Measurements from ENCODE around the gene RGS18. TPM values are rescaled to one million over a fixed set of nuclear protein-coding genes. Genes with fewer than 3 reads are reported as not detected.

Gene RGS18
- total and polyA plus RNA-seq, 2 of the 8 experiments (the other 6 are each of a cell fraction or from before 2014, with no cell fraction given): not detected

GRCh38 chr1:192171123-192171522 is 12.9 kb downstream of the RGS18 start:
- Histone ChIP-seq H3K36me3 (ENCODE audit: control insufficient read depth in 2 of 4, insufficient read depth in 4 of 4, low read length in 3 of 4) (no peaks in the 10 kb centered on the region), H2BK120ac (replicated peaks; ENCODE audit: low read depth, low read length) (no peak overlapping the region), H3K56ac (replicated peaks; ENCODE audit: insufficient read length, low read depth, low read length) (no peak overlapping the region), H2AK5ac (ENCODE audit: low read depth, low read length) (no peak overlapping the region), H3K14ac (ENCODE audit: insufficient read length) (no peak overlapping the region), H2BK20ac (ENCODE audit: low read length) (no peak overlapping the region), H3K4me3 (ENCODE audit: extremely low read depth in 1 of 4, insufficient read depth in 2 of 4, low read depth in 3 of 4, low read length in 4 of 4) (no peak overlapping the region), H3K4me1 (replicated peaks in 1 of 4; ENCODE audit: control insufficient read depth in 3 of 4, insufficient read depth in 4 of 4, low read length in 3 of 4) (peaks cover 0 to 4% (median 0%) of the 10 kb centered on the region in 4 experiments; a peak in 1 of 7 replicates), H4K8ac (ENCODE audit: extremely low read depth, insufficient read depth, low read length) (no peak overlapping the region), H4K5ac (ENCODE audit: insufficient read length, low read depth, low read length) (no peak overlapping the region), H2BK15ac (ENCODE audit: low read length) (no peak overlapping the region), H3K27ac (ENCODE audit: low read depth, low read length) (no peak overlapping the region), H4K91ac (replicated peaks; ENCODE audit: insufficient read length, low read length) (no peak overlapping the region), H3K79me2 (ENCODE audit: control insufficient read depth in 1 of 2, insufficient read depth in 2 of 2, low read length in 2 of 2) (no peaks in the 10 kb centered on the region), H3K4me2 (ENCODE audit: insufficient read depth in 1 of 2, low read depth in 2 of 2, low read length in 2 of 2) (no peak overlapping the region), H2AFZ (ENCODE audit: low read length) (peak overlapping the region; percentile 16; the same call in 1 of the 2 replicates), H3K27me3 (replicated peaks in 1 of 4; ENCODE audit: control insufficient read depth in 3 of 4, extremely low read depth in 1 of 4, insufficient read depth in 3 of 4, low read length in 3 of 4) (no peaks in the 10 kb centered on the region), H3K9ac (replicated peaks in 1 of 4; ENCODE audit: extremely low read depth in 1 of 4, low read depth in 3 of 4, low read length in 3 of 4) (no peak overlapping the region), H3K23ac (ENCODE audit: insufficient read length) (no peak overlapping the region), H2BK5ac (ENCODE audit: low read depth, low read length) (no peak overlapping the region), H3K9me3 (ENCODE audit: insufficient read depth in 2 of 2, low read depth in 1 of 2, low read length in 1 of 2) (no peaks in the 10 kb centered on the region), H4K20me1 (replicated peaks in 1 of 2; ENCODE audit: control insufficient read depth in 1 of 2, insufficient read depth in 2 of 2, low read length in 2 of 2) (no peaks in the 10 kb centered on the region), H2BK12ac (ENCODE audit: low read depth, low read length) (no peak overlapping the region), H3K4ac (replicated peaks; ENCODE audit: insufficient read length, low read depth, low read length) (no peak overlapping the region), H3K79me1 (ENCODE audit: low read depth, low read length) (no peaks in the 10 kb centered on the region), H3K23me2 (ENCODE audit: low read depth, low read length) (no peaks in the 10 kb centered on the region), H3K18ac (ENCODE audit: extremely low read depth, low read length) (no peak overlapping the region)
- ChIA-PET CTCF (ENCODE audit: partially characterized antibody) (no interaction called here), POLR2A (ENCODE audit: partially characterized antibody) (no interaction called here)
- WGBS, 2 experiments (ENCODE audit: extremely low coverage in 1 of 2, insufficient coverage in 1 of 2, insufficient read length in 1 of 2, insufficient replicate concordance in 2 of 2, low coverage in 1 of 2, low lambda C conversion rate in 2 of 2, missing lambda C conversion rate in 1 of 2): 94% methylated on average over 3 of the region's 3 CpGs; no CpG with 5 or more reads in 1 of the 2 experiments
- DNase-seq (ENCODE audit: low read depth in 1 of 2, low spot score in 2 of 2) (no peak), FAIRE-seq (no peak)
- TF ChIP-seq CREB1 (IDR thresholded peaks at IDR 0.05): no peak
- no peak for TF ChIP-seq CEBPB (IDR thresholded peaks at IDR 0.05; ENCODE audit: low read depth, low read length)
- no peak for TF ChIP-seq RAD21 (IDR thresholded peaks at IDR 0.05 in 1 of 2, conservative IDR thresholded peaks at IDR 0.05 in 1 of 2; ENCODE audit: low read depth in 2 of 2, low read length in 2 of 2)
- TF ChIP-seq BRCA1 (IDR thresholded peaks at IDR 0.05; ENCODE audit: low read depth, low read length): no peak
- TF ChIP-seq RXRA (IDR thresholded peaks at IDR 0.05; ENCODE audit: insufficient read depth, low read depth, low read length): no peak
- no peak for TF ChIP-seq CBX8 (IDR thresholded peaks at IDR 0.05; ENCODE audit: borderline replicate concordance, low read depth, low read length)
- no peak for TF ChIP-seq KDM1A (IDR thresholded peaks at IDR 0.05; ENCODE audit: borderline replicate concordance, low read length)
- no peak for TF ChIP-seq TAF7 (optimal IDR thresholded peaks at IDR 0.05; ENCODE audit: borderline replicate concordance, low read depth, low read length)
- TF ChIP-seq PHF8 (conservative IDR thresholded peaks at IDR 0.05; ENCODE audit: low read depth, low read length): no peak
